ENCODE data around the gene PRAMEF2.
"Not testable (repeated sequence)": the region's sequence is repeated elsewhere in the genome, so short reads cannot be mapped to it uniquely, and the experiment has no call there.

Gene PRAMEF2

GRCh38 chr1:12856786-12857185 lies at the start of gene PRAMEF2:
Gene PRAMEF2 (plus strand): TSS chr1:12857086. CDS start chr1:12859010, 1,924 bp downstream.
- H3K4me3 ChIP-seq (ENCODE audit: low read length) = not testable (repeated sequence)

- H3K4me3 ChIP-seq (ENCODE audit: low read length) = no peak overlapping the region
- TF ChIP-seq ZNF274 (IDR thresholded peaks at IDR 0.05; ENCODE audit: low read depth, low read length) = no peak
Measured at GRCh38 chr1:12809933-12810332, 47.0 kb upstream of the PRAMEF2 start.

GRCh38 chr1:12810691-12811408 lies 46.0 kb upstream of the PRAMEF2 start:
- no peak overlapping the region for H3K4me3 ChIP-seq (ENCODE audit: low read length)
- TF ChIP-seq ZNF274 (IDR thresholded peaks at IDR 0.05; ENCODE audit: low read depth, low read length) = no peak

GRCh38 chr1:12811409-12811784 lies 45.5 kb upstream of the PRAMEF2 start:
- TF ChIP-seq ZNF274 (IDR thresholded peaks at IDR 0.05; ENCODE audit: low read depth, low read length) = no peak
- no peak overlapping the region for H3K4me3 ChIP-seq (ENCODE audit: low read length)

- H3K4me3 ChIP-seq (ENCODE audit: low read length) = not testable (repeated sequence)
Measured at GRCh38 chr1:12819061-12819460, 37.8 kb upstream of the PRAMEF2 start.

- H3K4me3 ChIP-seq (ENCODE audit: low read length) = not testable (repeated sequence)
Measured at GRCh38 chr1:12831310-12831709, 25.6 kb upstream of the PRAMEF2 start, which contains the start of gene PRAMEF11. Gene PRAMEF11 (minus strand): TSS chr1:12831410. CDS start chr1:12828789, 2,621 bp downstream.

- H3K4me3 ChIP-seq (ENCODE audit: low read length) = not testable (repeated sequence)
Measured at GRCh38 chr1:12833251-12833650, 23.6 kb upstream of the PRAMEF2 start.

- not testable (repeated sequence) for H3K4me3 ChIP-seq (ENCODE audit: low read length)
Measured at GRCh38 chr1:12848620-12849019, 8.3 kb upstream of the PRAMEF2 start, which contains the start of gene HNRNPCL1. Gene HNRNPCL1 (minus strand): TSS chr1:12848720. CDS start chr1:12848289, 431 bp downstream.

GRCh38 chr1:12851779-12852178 lies 5.1 kb upstream of the PRAMEF2 start:
- TF ChIP-seq ZNF274 (IDR thresholded peaks at IDR 0.05; ENCODE audit: low read depth, low read length) = no peak
- H3K4me3 ChIP-seq (ENCODE audit: low read length) = no peak overlapping the region

- H3K4me3 ChIP-seq (ENCODE audit: low read length) = not testable (repeated sequence)
Measured at GRCh38 chr1:12863131-12863880, 6.4 kb downstream of the PRAMEF2 start.

- not testable (repeated sequence) for H3K4me3 ChIP-seq (ENCODE audit: low read length)
Measured at GRCh38 chr1:12878453-12878852, 21.6 kb downstream of the PRAMEF2 start.

- H3K4me3 ChIP-seq (ENCODE audit: low read length) = not testable (repeated sequence)
Measured at GRCh38 chr1:12886101-12886500, 29.2 kb downstream of the PRAMEF2 start, which contains the start of gene PRAMEF4. Gene PRAMEF4 (minus strand): TSS chr1:12886201. CDS start chr1:12883394, 2,807 bp downstream.

GRCh38 chr1:12898170-12898569 lies 41.3 kb downstream of the PRAMEF2 start, which contains the start of gene PRAMEF10:
Gene PRAMEF10 (minus strand): TSS chr1:12898270. CDS start chr1:12895847, 2,423 bp downstream.
- H3K4me3 ChIP-seq (ENCODE audit: low read length) = not testable (repeated sequence)

- H3K4me3 ChIP-seq (ENCODE audit: low read length) = not testable (repeated sequence)
Measured at GRCh38 chr1:12899186-12899585, 42.3 kb downstream of the PRAMEF2 start.

- H3K4me3 ChIP-seq (ENCODE audit: low read length) = not testable (repeated sequence)
Measured at GRCh38 chr1:12903793-12904572, 47.1 kb downstream of the PRAMEF2 start.
